GM19468 (cell line): Measurements from ENCODE around the gene FYN.

ENCODE experiments used
- ATAC-seq: cut with Tn5 transposase; IDR thresholded peaks from one replicate; pipeline ENCODE4 v1.9.1; 2021; ENCODE audit warnings: mild to moderate bottlenecking, moderate library complexity, moderate number of reproducible peaks; ENCODE audit not compliant: unreplicated experiment; ENCODE audit errors: extremely low read depth

FYN gene

GRCh38 chr6:111718990-111719389 lies 154.3 kb downstream of the FYN start:
- no peak for ATAC-seq

- no peak for ATAC-seq
These were observed 154.9 kb downstream of the FYN start for GRCh38 chr6:111718326-111718725.

- no peak for ATAC-seq
These were observed 155.6 kb downstream of the FYN start for GRCh38 chr6:111717621-111718020.

GRCh38 chr6:111716325-111716724 lies 156.9 kb downstream of the FYN start:
- ATAC-seq, result no peak

GRCh38 chr6:111715321-111715720 lies 157.9 kb downstream of the FYN start:
- ATAC-seq, result no peak

- no peak for ATAC-seq
These were observed 158.6 kb downstream of the FYN start for GRCh38 chr6:111714416-111715270.

GRCh38 chr6:111713811-111714210 lies 159.4 kb downstream of the FYN start:
- ATAC-seq, result no peak

GRCh38 chr6:111713236-111713635 lies 160.0 kb downstream of the FYN start:
- ATAC-seq, result no peak

GRCh38 chr6:111711984-111712752 lies 161.1 kb downstream of the FYN start:
- no peak for ATAC-seq

GRCh38 chr6:111711476-111711875 lies 161.8 kb downstream of the FYN start:
- ATAC-seq, result no peak

- no peak for ATAC-seq
These were observed 162.3 kb downstream of the FYN start for GRCh38 chr6:111710911-111711310.

- ATAC-seq, result no peak
These were observed 162.8 kb downstream of the FYN start for GRCh38 chr6:111710439-111710838.

GRCh38 chr6:111709615-111710398 lies 163.4 kb downstream of the FYN start:
- no peak for ATAC-seq

- no peak for ATAC-seq
These were observed 164.1 kb downstream of the FYN start for GRCh38 chr6:111709201-111709600.

GRCh38 chr6:111707773-111708172 lies 165.5 kb downstream of the FYN start:
- ATAC-seq, result no peak

- ATAC-seq, result no peak
These were observed 166.3 kb downstream of the FYN start for GRCh38 chr6:111706841-111707391.

GRCh38 chr6:111703723-111704122 lies 169.5 kb downstream of the FYN start:
- ATAC-seq, result no peak

- ATAC-seq, result no peak
These were observed 171.0 kb downstream of the FYN start for GRCh38 chr6:111702268-111702667.

- no peak for ATAC-seq
These were observed 172.1 kb downstream of the FYN start for GRCh38 chr6:111701146-111701545.

GRCh38 chr6:111700135-111700690 lies 173.0 kb downstream of the FYN start:
- no peak for ATAC-seq
